Central memory CD8-positive, alpha-beta T cell (primary cell): Measurements from ENCODE around the gene CDC14A.
"Not testable (repeated sequence)": the region's sequence is repeated elsewhere in the genome, so short reads cannot be mapped to it uniquely, and the experiment has no call there.

Experiments
- ATAC-seq: fragments of 150-1000 bp; cut with Tn5 transposase; replicated peaks from 2 replicates; pipeline ENCODE4 v1.10.0; 2022; ENCODE audit warnings: mild to moderate bottlenecking, moderate FRiP score, moderate number of reproducible peaks; ENCODE audit not compliant: poor library complexity, severe bottlenecking; ENCODE audit errors: extremely low read depth
- DNase-seq, 2 donors: peaks; one replicate each; pipeline ENCODE4 v3.0.0; 2021; ENCODE audit warnings: low spot score in 2 of 2
- H3K27ac Mint-ChIP-seq: one replicate; pipeline ENCODE4 v1.8.0; 2022; ENCODE audit warnings: low read depth, mild to moderate bottlenecking, moderate library complexity, mixed read lengths
- H3K27me3 Mint-ChIP-seq: one replicate; pipeline ENCODE4 v1.8.0; 2022; ENCODE audit warnings: mixed read lengths
- H3K36me3 Mint-ChIP-seq: one replicate; pipeline ENCODE4 v1.8.0; 2022; ENCODE audit warnings: mild to moderate bottlenecking, moderate library complexity, mixed read lengths; ENCODE audit not compliant: insufficient read depth
- H3K4me1 Mint-ChIP-seq: one replicate; pipeline ENCODE4 v1.8.0; 2022; ENCODE audit warnings: mixed read lengths
- H3K4me3 Mint-ChIP-seq: one replicate; pipeline ENCODE4 v1.8.0; 2022; ENCODE audit warnings: mild to moderate bottlenecking, moderate library complexity, mixed read lengths
- H3K9me3 Mint-ChIP-seq: one replicate; pipeline ENCODE4 v1.8.0; 2022; ENCODE audit warnings: mixed read lengths

CDC14A gene

DNA sequence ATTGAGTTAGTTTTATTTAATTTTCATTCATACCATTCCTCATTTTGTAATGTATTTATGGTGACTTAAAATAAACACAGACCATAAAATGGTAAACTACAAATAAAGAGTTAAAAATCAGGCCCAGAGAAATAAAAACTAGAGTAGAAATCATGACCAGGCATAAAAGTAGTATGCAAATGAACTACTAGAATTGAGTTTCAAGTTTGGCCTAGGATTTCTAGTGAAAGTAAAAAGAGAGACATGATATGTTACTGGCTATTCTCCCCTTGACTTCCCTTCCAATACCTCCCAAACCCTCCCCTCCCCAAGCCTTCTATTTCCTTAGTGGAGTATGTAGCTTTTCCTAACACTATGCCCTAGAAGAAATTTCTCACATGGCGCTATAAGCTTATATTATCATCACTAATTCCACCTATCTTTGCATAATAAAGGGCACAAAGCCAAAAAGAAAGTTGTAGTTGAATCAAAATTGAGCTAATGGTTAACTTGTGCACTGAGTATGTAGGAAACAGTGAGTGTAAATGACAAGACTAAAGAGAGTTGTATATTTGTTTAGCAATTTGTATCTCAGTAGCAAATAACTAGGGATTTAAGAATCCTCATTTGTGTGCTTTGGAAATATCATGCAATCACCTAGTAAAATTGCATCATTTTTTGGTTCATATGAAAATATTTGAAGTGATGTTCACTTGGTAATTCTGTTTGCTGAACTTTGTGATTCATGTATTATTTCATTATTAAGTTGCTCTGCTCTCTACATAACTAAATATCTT, 29.7 kb upstream of the CDC14A start:
- no peaks in the 10 kb centered on the region for H3K36me3 Mint-ChIP-seq

DNA sequence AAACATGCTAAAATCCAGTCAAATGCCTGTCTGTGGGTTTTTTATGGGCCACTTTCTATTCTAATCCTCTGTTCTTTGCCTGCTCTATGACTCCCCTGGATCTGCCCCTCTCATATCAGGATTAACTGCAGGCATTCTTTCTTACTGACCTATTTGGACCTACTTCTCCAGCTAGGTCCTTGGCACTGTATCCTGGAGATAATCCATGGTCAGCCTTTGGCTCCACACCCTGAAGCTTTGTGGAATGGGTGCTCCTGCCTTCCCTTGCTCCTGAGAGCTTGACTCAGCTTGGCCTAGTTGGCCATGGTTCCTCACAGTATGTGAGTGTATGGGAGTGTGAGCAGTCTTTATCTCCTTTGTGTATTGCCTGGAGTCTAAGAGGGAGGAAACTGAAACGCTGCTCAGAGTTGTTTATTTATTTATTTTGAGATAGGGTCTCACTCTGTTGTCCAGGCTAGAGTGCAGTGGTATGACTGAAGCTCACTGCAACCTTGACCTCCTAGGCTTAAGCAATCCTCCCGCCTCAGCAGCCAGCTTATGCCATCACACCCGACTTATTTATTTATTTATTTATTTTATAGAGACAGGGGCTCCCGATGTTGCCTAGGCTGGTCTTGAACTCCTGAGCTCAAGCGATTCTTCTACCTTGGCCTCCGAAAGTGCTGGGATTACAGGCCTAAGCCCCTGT, 28.7 kb upstream of the CDC14A start:
- Mint-ChIP-seq H3K27me3 (no peaks in the 10 kb centered on the region), H3K4me3 (no peak overlapping the region), H3K36me3 (no peaks in the 10 kb centered on the region), H3K9me3 (peaks cover 8% of the 10 kb centered on the region), H3K4me1 (no peaks in the 10 kb centered on the region), H3K27ac (no peak overlapping the region)
- DNase-seq = no peak
- no peak for ATAC-seq

More for the DNA sequence above, 29.7 kb upstream of the CDC14A start:
- no peak for DNase-seq
- H3K27ac Mint-ChIP-seq = no peak overlapping the region
- H3K4me1 Mint-ChIP-seq = no peaks in the 10 kb centered on the region
- H3K27me3 Mint-ChIP-seq = no peaks in the 10 kb centered on the region
- no peak for ATAC-seq
- H3K9me3 Mint-ChIP-seq = peaks cover 8% of the 10 kb centered on the region
- H3K4me3 Mint-ChIP-seq = no peak overlapping the region

GRCh38 chr1:100325415-100326324, 26.6 kb upstream of the CDC14A start:
- Mint-ChIP-seq H3K4me1 (no peaks in the 10 kb centered on the region), H3K27ac (no peak overlapping the region), H3K36me3 (no peaks in the 10 kb centered on the region), H3K27me3 (no peaks in the 10 kb centered on the region), H3K4me3 (no peak overlapping the region), H3K9me3 (no peaks in the 10 kb centered on the region)
- no peak for ATAC-seq
- DNase-seq = no peak

GRCh38 chr1:100326325-100326670, 26.0 kb upstream of the CDC14A start:
- not testable (repeated sequence) for H3K27me3 Mint-ChIP-seq, ATAC-seq, H3K4me1 Mint-ChIP-seq, H3K36me3 Mint-ChIP-seq, DNase-seq, H3K9me3 Mint-ChIP-seq, H3K4me3 Mint-ChIP-seq, H3K27ac Mint-ChIP-seq

- no peak overlapping the region for H3K27ac Mint-ChIP-seq
- ATAC-seq = no peak
- no peaks in the 10 kb centered on the region for H3K9me3 Mint-ChIP-seq
- no peak overlapping the region for H3K4me3 Mint-ChIP-seq
- H3K4me1 Mint-ChIP-seq = no peaks in the 10 kb centered on the region
- H3K27me3 Mint-ChIP-seq = no peaks in the 10 kb centered on the region
- no peaks in the 10 kb centered on the region for H3K36me3 Mint-ChIP-seq
- DNase-seq = no peak
Observed at GRCh38 chr1:100328133-100328532, 24.2 kb upstream of the CDC14A start.

- not testable (repeated sequence) for H3K4me1 Mint-ChIP-seq, H3K9me3 Mint-ChIP-seq, DNase-seq, H3K27me3 Mint-ChIP-seq, H3K36me3 Mint-ChIP-seq, ATAC-seq, H3K27ac Mint-ChIP-seq, H3K4me3 Mint-ChIP-seq
Observed at GRCh38 chr1:100331146-100331545, 21.2 kb upstream of the CDC14A start.

- DNase-seq (no peak), ATAC-seq (no peak)
- H3K27me3 Mint-ChIP-seq = no peaks in the 10 kb centered on the region
- no peak overlapping the region for H3K4me3 Mint-ChIP-seq
- H3K4me1 Mint-ChIP-seq = no peaks in the 10 kb centered on the region
- no peaks in the 10 kb centered on the region for H3K9me3 Mint-ChIP-seq
- H3K27ac Mint-ChIP-seq = no peak overlapping the region
- H3K36me3 Mint-ChIP-seq = no peaks in the 10 kb centered on the region
Observed at GRCh38 chr1:100332331-100332730, 20.0 kb upstream of the CDC14A start.

DNA sequence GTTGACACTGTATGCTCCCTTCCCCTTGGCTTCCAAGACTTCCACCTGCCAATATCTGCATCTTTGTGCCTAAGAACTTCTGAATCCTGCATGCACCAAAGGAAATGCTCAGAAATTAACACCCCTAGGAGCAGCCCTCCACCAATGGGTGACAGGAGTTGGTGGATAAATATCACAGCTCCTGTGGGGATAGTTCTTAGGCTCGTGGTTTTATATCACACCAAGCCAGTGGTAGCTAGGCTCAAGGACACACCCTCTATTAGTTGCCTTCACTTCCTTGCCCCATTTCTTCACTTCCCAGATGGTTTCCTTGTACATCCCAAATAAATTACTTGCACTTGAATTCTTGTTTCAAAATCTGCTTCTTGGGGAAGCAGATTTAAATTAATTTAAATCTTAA, 16.9 kb upstream of the CDC14A start:
- Mint-ChIP-seq H3K27ac (no peak overlapping the region), H3K36me3 (no peaks in the 10 kb centered on the region), H3K27me3 (no peaks in the 10 kb centered on the region), H3K4me3 (no peak overlapping the region), H3K9me3 (no peaks in the 10 kb centered on the region), H3K4me1 (no peaks in the 10 kb centered on the region)
- ATAC-seq = no peak
- DNase-seq = no peak

GRCh38 chr1:100337878-100338277, 14.4 kb upstream of the CDC14A start:
- H3K27me3 Mint-ChIP-seq, H3K4me1 Mint-ChIP-seq, H3K9me3 Mint-ChIP-seq, H3K36me3 Mint-ChIP-seq, H3K4me3 Mint-ChIP-seq, DNase-seq, ATAC-seq, H3K27ac Mint-ChIP-seq: not testable (repeated sequence)

GRCh38 chr1:100339735-100340134, 12.6 kb upstream of the CDC14A start:
- H3K27ac Mint-ChIP-seq, H3K36me3 Mint-ChIP-seq, H3K27me3 Mint-ChIP-seq, DNase-seq, H3K4me3 Mint-ChIP-seq, H3K9me3 Mint-ChIP-seq, ATAC-seq, H3K4me1 Mint-ChIP-seq: not testable (repeated sequence)

DNA sequence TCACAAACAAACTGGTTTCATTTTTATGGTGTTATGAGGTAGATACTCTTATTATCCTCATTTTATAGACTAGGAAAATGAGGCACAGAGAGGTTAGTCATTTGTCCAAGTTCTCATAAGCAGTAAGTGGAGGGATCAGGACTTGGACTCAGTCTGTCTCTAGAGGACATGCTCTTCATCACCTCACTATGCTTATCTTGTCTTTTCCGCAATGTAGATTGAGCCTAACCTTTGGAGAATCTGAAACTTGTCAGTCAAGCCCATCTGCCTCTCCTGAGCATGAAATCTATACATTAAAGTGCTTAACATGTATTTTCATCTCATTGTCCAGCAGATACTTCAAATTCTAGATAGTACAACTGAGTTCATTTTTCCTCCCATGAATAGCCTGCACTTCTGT, 11.8 kb upstream of the CDC14A start:
- no peaks in the 10 kb centered on the region for H3K36me3 Mint-ChIP-seq
- no peak overlapping the region for H3K27ac Mint-ChIP-seq
- no peak for ATAC-seq
- H3K4me1 Mint-ChIP-seq = no peaks in the 10 kb centered on the region
- H3K9me3 Mint-ChIP-seq = no peaks in the 10 kb centered on the region
- H3K4me3 Mint-ChIP-seq = no peak overlapping the region
- no peaks in the 10 kb centered on the region for H3K27me3 Mint-ChIP-seq
- DNase-seq = no peak

DNA sequence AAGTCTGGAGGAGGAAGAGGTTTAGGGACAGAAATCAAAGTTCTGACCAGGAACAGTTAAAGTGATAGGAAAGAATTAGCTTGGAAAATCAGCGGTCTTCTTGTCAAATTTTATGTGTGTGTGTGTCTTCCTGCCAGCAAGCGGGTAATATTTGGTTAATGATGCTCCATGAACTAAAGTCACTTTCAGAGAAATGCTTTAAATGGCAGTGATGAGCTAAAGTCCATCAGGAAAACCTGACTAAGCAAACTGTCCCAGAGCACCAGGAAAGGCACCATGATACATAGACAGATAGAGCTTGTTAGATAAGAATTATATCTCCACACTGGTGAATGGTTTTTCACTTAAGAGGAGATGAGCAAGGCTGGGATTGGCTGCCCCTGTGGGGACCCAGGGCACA, 10.0 kb upstream of the CDC14A start:
- ATAC-seq = no peak
- Mint-ChIP-seq H3K36me3 (no peaks in the 10 kb centered on the region), H3K4me1 (no peaks in the 10 kb centered on the region), H3K9me3 (no peaks in the 10 kb centered on the region), H3K27ac (no peak overlapping the region), H3K27me3 (no peaks in the 10 kb centered on the region), H3K4me3 (no peak overlapping the region)
- DNase-seq = no peak
